Fibroblast of pulmonary artery (primary cell): Measurements from ENCODE around the gene GDAP1L1.
A peak's percentile ranks its signal among the peaks of the same experiment; 100 is the strongest.

Source experiments
- DNase-seq: peaks from one replicate; pipeline ENCODE4 v3.0.0-alpha.2; 2010; ENCODE audit warnings: low read depth
- H3K4me3 ChIP-seq: replicated peaks from 2 replicates; pipeline ENCODE4 v1.5.1; 2011; ENCODE audit warnings: low read depth, mild to moderate bottlenecking, control low read depth, low read length, moderate library complexity
- CTCF ChIP-seq: IDR thresholded peaks from 2 replicates; pipeline ENCODE4 v1.5.1; 2011; ENCODE audit warnings: mild to moderate bottlenecking, control low read depth, low read length, inconsistent platforms; ENCODE audit errors: missing control alignments

GDAP1L1 gene

GRCh38 chr20:44210406-44211176 lies 36.5 kb upstream of the GDAP1L1 start, which contains the start of gene OSER1:
TSS of gene OSER1 (minus strand) at chr20:44210771. CDS start at chr20:44206957, 3,814 bp downstream.
- peak within 1 kb of the TSS; percentile 95 for H3K4me3 ChIP-seq
- DNase-seq = peak; percentile 98
- TF ChIP-seq CTCF = no peak

GRCh38 chr20:44211177-44212039 lies 35.7 kb upstream of the GDAP1L1 start:
- DNase-seq = peak; percentile 63
- no peak for TF ChIP-seq CTCF
- peak overlapping the region; percentile 85 for H3K4me3 ChIP-seq

GRCh38 chr20:44212792-44213191 lies 34.3 kb upstream of the GDAP1L1 start:
- DNase-seq = no peak
- H3K4me3 ChIP-seq = no peak overlapping the region
- no peak for TF ChIP-seq CTCF

GRCh38 chr20:44215125-44215524 lies 32.0 kb upstream of the GDAP1L1 start:
- peak; percentile 79 for DNase-seq
- peak; percentile 92 for TF ChIP-seq CTCF
- no peak overlapping the region for H3K4me3 ChIP-seq

- H3K4me3 ChIP-seq = no peak overlapping the region
- TF ChIP-seq CTCF = peak; percentile 100
- peak; percentile 80 for DNase-seq
Observed at GRCh38 chr20:44217342-44218092, 29.6 kb upstream of the GDAP1L1 start.

- no peak for DNase-seq
- H3K4me3 ChIP-seq = no peak overlapping the region
- no peak for TF ChIP-seq CTCF
Observed at GRCh38 chr20:44218446-44218845, 28.7 kb upstream of the GDAP1L1 start.
